Measurements from ENCODE around the gene MSRB1.

The MSRB1 gene

DNA sequence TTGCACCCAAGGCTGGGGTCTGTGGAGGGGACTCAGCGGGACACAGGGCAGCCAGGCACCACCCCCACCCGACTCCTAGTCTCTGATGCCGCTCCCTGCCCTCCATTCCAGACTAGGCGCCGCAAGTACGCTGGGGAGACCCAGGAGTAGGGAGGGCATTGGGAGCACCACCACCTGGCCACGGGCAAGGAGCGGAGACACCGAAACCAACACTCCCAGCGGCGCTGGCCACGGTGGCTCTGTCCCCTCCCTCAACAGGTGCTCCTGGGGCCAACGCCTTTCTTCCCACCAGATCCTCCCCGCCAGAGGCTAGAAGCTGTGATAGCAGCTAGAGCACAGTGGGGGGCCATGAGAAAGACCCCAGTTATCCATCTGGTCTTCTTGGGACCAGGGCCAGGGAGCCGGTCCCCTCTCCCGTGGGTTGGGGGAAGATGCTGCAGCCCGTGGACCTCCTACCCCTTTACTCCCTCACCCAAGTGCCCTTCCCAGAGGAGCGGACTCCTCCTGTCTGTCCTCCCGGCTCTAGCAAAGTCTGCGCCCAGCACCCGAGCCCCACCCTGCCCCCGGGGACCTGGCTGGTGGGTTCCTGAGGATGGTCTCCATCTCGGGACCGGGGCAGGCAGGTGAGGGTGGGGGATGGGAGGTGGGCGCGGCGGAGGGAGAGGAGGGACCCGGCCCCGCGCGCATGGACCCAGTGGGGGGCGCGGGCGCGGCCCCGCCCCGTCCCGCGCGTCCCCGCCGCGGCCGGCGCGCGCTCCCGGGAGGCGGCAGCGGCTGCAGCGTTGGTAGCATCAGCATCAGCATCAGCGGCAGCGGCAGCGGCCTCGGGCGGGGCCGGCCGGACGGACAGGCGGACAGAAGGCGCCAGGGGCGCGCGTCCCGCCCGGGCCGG, 46.5 kb upstream of the MSRB1 start, which contains the start of gene SYNGR3:
Gene SYNGR3 (plus strand): TSS at position 762 of the 892 bp plus-strand sequence. CDS start 133 bp downstream, outside the sequence.
- Histone ChIP-seq H3K4me2 (ENCODE audit: low read length) (peak within 1 kb of the TSS; percentile 100), H3K36me3 (ENCODE audit: control insufficient read depth, low read length) (peaks cover 30% of the 10 kb centered on the region)

GRCh38 chr16:1987198-1987597, 44.2 kb upstream of the MSRB1 start:
- Histone ChIP-seq H3K9me2 (replicated peaks; ENCODE audit: control insufficient read depth, low read length) (no peaks in the 10 kb centered on the region), H3F3A (ENCODE audit: control insufficient read depth, insufficient read depth) (peaks cover 18% of the 10 kb centered on the region), H3K27me3 (ENCODE audit: control insufficient read depth, low read length) (peaks cover 34% of the 10 kb centered on the region), H3K4me2 (ENCODE audit: low read length) (no peak overlapping the region), H3K9me3 (ENCODE audit: control insufficient read depth, insufficient read depth, low read length) (no peaks in the 10 kb centered on the region), H3K4me1 (ENCODE audit: control insufficient read depth, low read length) (peaks cover 40% of the 10 kb centered on the region), H3K4me3 (ENCODE audit: low read length) (no peak overlapping the region), H4K20me1 (ENCODE audit: control insufficient read depth, insufficient read depth, low read depth, low read length) (no peaks in the 10 kb centered on the region), H3K36me3 (ENCODE audit: control insufficient read depth, low read length) (peaks cover 27% of the 10 kb centered on the region), H3K27ac (ENCODE audit: low read depth, low read length) (no peak overlapping the region), H3K79me2 (ENCODE audit: control insufficient read depth, low read length) (peaks cover 17% of the 10 kb centered on the region)
- TF ChIP-seq EZH2phosphoT487 (IDR thresholded peaks at IDR 0.05; ENCODE audit: borderline replicate concordance, low read length) = no peak
- TF ChIP-seq, protein P1, sequence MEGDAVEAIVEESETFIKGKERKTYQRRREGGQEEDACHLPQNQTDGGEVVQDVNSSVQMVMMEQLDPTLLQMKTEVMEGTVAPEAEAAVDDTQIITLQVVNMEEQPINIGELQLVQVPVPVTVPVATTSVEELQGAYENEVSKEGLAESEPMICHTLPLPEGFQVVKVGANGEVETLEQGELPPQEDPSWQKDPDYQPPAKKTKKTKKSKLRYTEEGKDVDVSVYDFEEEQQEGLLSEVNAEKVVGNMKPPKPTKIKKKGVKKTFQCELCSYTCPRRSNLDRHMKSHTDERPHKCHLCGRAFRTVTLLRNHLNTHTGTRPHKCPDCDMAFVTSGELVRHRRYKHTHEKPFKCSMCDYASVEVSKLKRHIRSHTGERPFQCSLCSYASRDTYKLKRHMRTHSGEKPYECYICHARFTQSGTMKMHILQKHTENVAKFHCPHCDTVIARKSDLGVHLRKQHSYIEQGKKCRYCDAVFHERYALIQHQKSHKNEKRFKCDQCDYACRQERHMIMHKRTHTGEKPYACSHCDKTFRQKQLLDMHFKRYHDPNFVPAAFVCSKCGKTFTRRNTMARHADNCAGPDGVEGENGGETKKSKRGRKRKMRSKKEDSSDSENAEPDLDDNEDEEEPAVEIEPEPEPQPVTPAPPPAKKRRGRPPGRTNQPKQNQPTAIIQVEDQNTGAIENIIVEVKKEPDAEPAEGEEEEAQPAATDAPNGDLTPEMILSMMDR (IDR thresholded peaks at IDR 0.05; ENCODE audit: low read depth, low read length, poor library complexity, severe bottlenecking) = no peak

More for the DNA sequence above, 46.5 kb upstream of the MSRB1 start, which contains the start of gene SYNGR3:
- Histone ChIP-seq H3K79me2 (ENCODE audit: control insufficient read depth, low read length) (peaks cover 14% of the 10 kb centered on the region), H3F3A (ENCODE audit: control insufficient read depth, insufficient read depth) (peaks cover 27% of the 10 kb centered on the region), H3K27me3 (ENCODE audit: control insufficient read depth, low read length) (peaks cover 19% of the 10 kb centered on the region), H4K20me1 (ENCODE audit: control insufficient read depth, insufficient read depth, low read depth, low read length) (no peaks in the 10 kb centered on the region), H3K27ac (ENCODE audit: low read depth, low read length) (peak within 1 kb of the TSS; percentile 77), H3K4me1 (ENCODE audit: control insufficient read depth, low read length) (peaks cover 56% of the 10 kb centered on the region), H3K9me2 (replicated peaks; ENCODE audit: control insufficient read depth, low read length) (no peaks in the 10 kb centered on the region), H3K9me3 (ENCODE audit: control insufficient read depth, insufficient read depth, low read length) (peaks cover 5% of the 10 kb centered on the region; the same call in 1 of the 2 replicates), H3K4me3 (ENCODE audit: low read length) (peak within 1 kb of the TSS; percentile 93)
- TF ChIP-seq, protein P1 (IDR thresholded peaks at IDR 0.05; ENCODE audit: low read depth, low read length, poor library complexity, severe bottlenecking) = no peak
- 0 out of 2 replicates have a peak, but pooled peaks have one; percentile 59 for TF ChIP-seq EZH2phosphoT487 (IDR thresholded peaks at IDR 0.05; ENCODE audit: borderline replicate concordance, low read length)

DNA sequence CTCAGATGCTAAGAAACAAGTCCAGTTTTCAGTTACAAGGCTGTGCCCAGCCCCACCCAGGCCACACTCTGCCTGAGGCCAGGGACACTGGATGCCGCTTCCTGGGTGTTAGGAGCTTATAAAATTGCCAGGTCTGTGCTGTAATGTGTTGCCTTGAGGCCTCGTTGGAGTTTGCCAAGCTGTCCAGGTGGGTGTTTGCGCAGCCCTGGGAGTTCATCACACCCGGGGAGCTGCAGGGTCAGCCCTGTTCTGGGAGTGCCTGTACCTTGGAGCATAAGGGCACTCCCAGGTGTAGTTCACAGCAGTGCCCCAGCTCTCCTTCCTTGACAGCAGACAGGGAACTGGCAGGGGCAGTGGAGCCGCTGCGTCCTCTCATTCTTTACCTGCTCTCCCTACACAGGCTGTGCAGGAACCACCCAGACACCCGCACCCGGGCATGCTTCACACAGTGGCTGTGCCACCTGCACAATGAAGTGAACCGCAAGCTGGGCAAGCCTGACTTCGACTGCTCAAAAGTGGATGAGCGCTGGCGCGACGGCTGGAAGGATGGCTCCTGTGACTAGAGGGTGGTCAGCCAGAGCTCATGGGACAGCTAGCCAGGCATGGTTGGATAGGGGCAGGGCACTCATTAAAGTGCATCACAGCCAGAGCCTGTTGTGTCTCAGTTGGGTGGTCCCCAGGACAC, 42.6 kb upstream of the MSRB1 start:
- Histone ChIP-seq H3K9me3 (ENCODE audit: control insufficient read depth, insufficient read depth, low read length) (no peaks in the 10 kb centered on the region), H3K4me1 (ENCODE audit: control insufficient read depth, low read length) (peaks cover 34% of the 10 kb centered on the region), H4K20me1 (ENCODE audit: control insufficient read depth, insufficient read depth, low read depth, low read length) (no peaks in the 10 kb centered on the region), H3K79me2 (ENCODE audit: control insufficient read depth, low read length) (peaks cover 17% of the 10 kb centered on the region), H3F3A (ENCODE audit: control insufficient read depth, insufficient read depth) (peaks cover 17% of the 10 kb centered on the region), H3K4me3 (ENCODE audit: low read length) (peak overlapping the region; percentile 98), H3K9me2 (replicated peaks; ENCODE audit: control insufficient read depth, low read length) (no peaks in the 10 kb centered on the region), H3K27ac (ENCODE audit: low read depth, low read length) (no peak overlapping the region), H3K36me3 (ENCODE audit: control insufficient read depth, low read length) (peaks cover 27% of the 10 kb centered on the region), H3K27me3 (ENCODE audit: control insufficient read depth, low read length) (peaks cover 45% of the 10 kb centered on the region), H3K4me2 (ENCODE audit: low read length) (peak overlapping the region; percentile 99)
- TF ChIP-seq, protein P1 (IDR thresholded peaks at IDR 0.05; ENCODE audit: low read depth, low read length, poor library complexity, severe bottlenecking) = no peak
- TF ChIP-seq EZH2phosphoT487 (IDR thresholded peaks at IDR 0.05; ENCODE audit: borderline replicate concordance, low read length) = no peak

All from DOHH2 (cell line).